Measurements from ENCODE around the gene EPS15. TPM values are rescaled to one million over a fixed set of nuclear protein-coding genes. Genes with fewer than 3 reads are reported as not detected.

Gene EPS15
- total RNA-seq, 1 experiment from 2014 or later = 37.1 TPM

GRCh38 chr1:51442616-51443015, 76.5 kb downstream of the EPS15 start (continued):
- TF ChIP-seq USF2 (CRISPR knock-in tag; IDR thresholded peaks at IDR 0.05) = no peak
- no peak for TF ChIP-seq NR3C1 (CRISPR knock-in tag; conservative IDR thresholded peaks at IDR 0.05; ENCODE audit: low read depth)
- TF ChIP-seq E2F5 (CRISPR knock-in tag; IDR thresholded peaks at IDR 0.05) = no peak
- no peak for TF ChIP-seq FOXJ3 (CRISPR knock-in tag; IDR thresholded peaks at IDR 0.05; ENCODE audit: borderline replicate concordance)

- ChIA-PET POLR2A (no interaction called here), CTCF (no interaction called here)
- Mint-ChIP-seq H3K4me1 (no peaks in the 10 kb centered on the region), H3K9me3 (no peaks in the 10 kb centered on the region), H3K36me3 (peaks cover 11% of the 10 kb centered on the region), H3K27me3 (ENCODE audit: low read depth) (no peaks in the 10 kb centered on the region), H3K4me3 (no peak overlapping the region), H3K27ac (no peak overlapping the region)
- TF ChIP-seq SP1 (CRISPR knock-in tag; conservative IDR thresholded peaks at IDR 0.05) (no peak), NFYB (CRISPR knock-in tag; conservative IDR thresholded peaks at IDR 0.05; ENCODE audit: low read depth) (no peak)
- ATAC-seq = no peak
- DNase-seq (ENCODE audit: low spot score) = no peak
Observed at GRCh38 chr1:51442198-51442597, 76.9 kb downstream of the EPS15 start.

- Mint-ChIP-seq H3K4me3 (no peak overlapping the region), H3K4me1 (no peaks in the 10 kb centered on the region), H3K9me3 (no peaks in the 10 kb centered on the region), H3K27me3 (ENCODE audit: low read depth) (no peaks in the 10 kb centered on the region), H3K36me3 (0 out of 2 replicates have a peak, but pooled peaks cover 4% of the 10 kb centered on the region), H3K27ac (no peak overlapping the region; the same call in 1 of the 2 replicates)
- ATAC-seq = no peak
- CTCF ChIA-PET = no interaction called here
- DNase-seq (ENCODE audit: low spot score) = no peak
- POLR2A ChIA-PET = interaction anchor here (0.5 kb wide), 1 partner anchor 11 kb away, joined by 3 read pairs; no protein-coding TSS in a partner anchor
- TF ChIP-seq AFF4 (CRISPR knock-in tag; IDR thresholded peaks at IDR 0.05; ENCODE audit: borderline replicate concordance) (no peak), CBFB (CRISPR knock-in tag; IDR thresholded peaks at IDR 0.05; ENCODE audit: low read depth) (no peak), MLX (CRISPR knock-in tag; IDR thresholded peaks at IDR 0.05) (no peak), ZNF671 (CRISPR knock-in tag; IDR thresholded peaks at IDR 0.05) (no peak), SOX15 (CRISPR knock-in tag; IDR thresholded peaks at IDR 0.05) (no peak), FOXJ3 (CRISPR knock-in tag; IDR thresholded peaks at IDR 0.05; ENCODE audit: borderline replicate concordance) (no peak), TEAD1 (CRISPR knock-in tag; IDR thresholded peaks at IDR 0.05) (no peak), ZNF138 (CRISPR knock-in tag; conservative IDR thresholded peaks at IDR 0.05) (no peak), PREB (CRISPR knock-in tag; IDR thresholded peaks at IDR 0.05; ENCODE audit: borderline replicate concordance) (no peak), AR (CRISPR knock-in tag; IDR thresholded peaks at IDR 0.05) (no peak), IRF2 (CRISPR knock-in tag; IDR thresholded peaks at IDR 0.05; ENCODE audit: borderline replicate concordance, low read depth) (no peak), NR1H2 (CRISPR knock-in tag; IDR thresholded peaks at IDR 0.05) (no peak), FOXP1 (CRISPR knock-in tag; IDR thresholded peaks at IDR 0.05; ENCODE audit: borderline replicate concordance) (no peak), ARID4B (CRISPR knock-in tag; IDR thresholded peaks at IDR 0.05; ENCODE audit: borderline replicate concordance) (no peak)
Observed at GRCh38 chr1:51439895-51440294, 79.2 kb downstream of the EPS15 start.
